ENCODE results near the gene TBCEL. TPM values are rescaled to one million over a fixed set of nuclear protein-coding genes. Genes with fewer than 3 reads are reported as not detected.

TBCEL gene
- polyA plus RNA-seq, 2 donors: 2.0 to 2.2 TPM

DNA sequence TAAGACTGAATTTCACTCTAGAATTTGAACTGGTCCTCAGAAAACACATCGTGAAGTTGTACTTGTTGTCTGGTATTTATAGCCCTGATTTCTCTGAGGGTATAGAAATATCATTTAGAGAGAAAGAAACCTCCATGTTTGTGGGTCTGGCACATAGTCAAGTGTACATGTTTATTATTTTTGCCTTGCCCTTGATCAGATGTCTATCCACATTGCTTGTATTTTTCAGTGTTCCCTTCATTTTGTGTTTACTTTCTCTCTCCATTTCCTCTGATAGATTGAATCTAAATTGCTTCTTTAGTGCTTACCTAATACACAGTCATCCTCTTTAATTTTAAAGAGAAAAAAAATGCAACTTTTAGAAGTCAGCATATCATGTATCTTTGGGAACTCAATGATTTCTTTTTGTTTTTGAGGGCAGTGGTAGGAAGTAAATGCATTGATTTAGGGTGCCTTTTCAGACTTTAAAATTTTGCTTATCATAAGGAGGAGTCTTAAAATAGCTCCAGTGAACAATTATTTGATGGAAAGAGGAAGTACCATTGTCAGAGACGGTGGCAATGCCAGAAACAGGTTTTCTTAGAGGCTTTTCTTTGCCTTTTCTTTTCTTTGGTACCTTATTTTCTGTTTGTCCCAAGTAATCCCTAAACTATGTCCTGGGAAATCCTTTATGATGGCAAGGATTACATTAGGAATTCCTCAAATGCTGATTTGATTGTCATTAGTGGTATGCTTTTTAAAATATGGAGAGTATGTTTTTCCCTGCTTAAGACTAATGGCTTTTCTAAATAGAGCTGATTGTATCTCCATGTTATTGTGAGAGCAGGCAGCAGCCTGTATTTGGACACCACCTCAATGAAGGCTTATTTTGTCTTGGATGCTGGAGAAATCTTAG lies 47.3 kb downstream of the TBCEL start:
- WGBS, 2 donors: 50 to 55% methylated on average over 2 of the region's 2 CpGs
- no peaks in the 10 kb centered on the region for H3K9me3 ChIP-seq (ENCODE audit: control insufficient read depth in 2 of 2, insufficient read depth in 1 of 2, low read depth in 1 of 2, low read length in 1 of 2)
- no peaks in the 10 kb centered on the region for H3K27me3 ChIP-seq (ENCODE audit: control insufficient read depth in 1 of 2, insufficient read depth in 2 of 2, low read length in 2 of 2)
- H3K4me3 ChIP-seq (ENCODE audit: low read depth in 1 of 2, low read length in 2 of 2): no peak overlapping the region
- H3K36me3 ChIP-seq (ENCODE audit: control insufficient read depth in 2 of 2, insufficient read depth in 2 of 2, low read length in 1 of 2): peaks cover 0 to 5% of the 10 kb centered on the region in 2 donors
- H3K4me1 ChIP-seq (ENCODE audit: control insufficient read depth in 2 of 2, insufficient read depth in 2 of 2, low read length in 1 of 2): no peaks in the 10 kb centered on the region
- no peak overlapping the region for H3K27ac ChIP-seq (ENCODE audit: low read depth in 2 of 2, low read length in 1 of 2)

DNA sequence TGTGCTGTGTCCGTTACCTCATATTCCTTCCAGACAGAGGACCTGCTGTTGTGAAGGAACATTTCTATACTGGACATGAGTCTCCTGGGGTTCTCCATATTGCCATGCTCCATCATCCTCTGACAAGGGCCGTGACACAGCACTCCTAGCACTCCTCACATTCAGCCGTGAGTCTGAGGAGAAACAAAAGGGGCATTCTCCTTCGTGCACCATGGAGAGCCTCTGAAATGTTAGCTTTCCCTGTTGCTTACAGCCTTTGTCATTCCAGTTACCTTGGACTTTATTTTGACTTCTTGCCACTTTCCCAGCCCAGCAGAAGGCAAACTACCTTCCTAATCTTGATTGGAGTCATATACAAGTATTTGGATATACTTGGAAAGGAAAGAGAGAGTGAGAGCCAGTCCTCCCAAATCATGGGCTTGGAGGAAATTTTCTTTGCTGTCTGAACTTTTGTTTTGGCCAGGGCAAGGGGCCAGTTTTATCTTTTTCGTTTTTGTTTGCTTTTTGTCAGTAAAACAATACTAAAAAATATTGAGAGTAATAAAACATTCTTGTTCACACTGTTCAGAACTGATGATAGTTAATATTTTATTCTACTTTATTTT lies 48.0 kb downstream of the TBCEL start:
- Histone ChIP-seq H3K4me3 (ENCODE audit: low read depth in 1 of 2, low read length in 2 of 2) (no peak overlapping the region), H3K36me3 (ENCODE audit: control insufficient read depth in 2 of 2, insufficient read depth in 2 of 2, low read length in 1 of 2) (peaks cover 0 to 5% of the 10 kb centered on the region in 2 donors), H3K9me3 (ENCODE audit: control insufficient read depth in 2 of 2, insufficient read depth in 1 of 2, low read depth in 1 of 2, low read length in 1 of 2) (no peaks in the 10 kb centered on the region), H3K27me3 (ENCODE audit: control insufficient read depth in 1 of 2, insufficient read depth in 2 of 2, low read length in 2 of 2) (no peaks in the 10 kb centered on the region), H3K27ac (ENCODE audit: low read depth in 2 of 2, low read length in 1 of 2) (no peak overlapping the region), H3K4me1 (ENCODE audit: control insufficient read depth in 2 of 2, insufficient read depth in 2 of 2, low read length in 1 of 2) (no peaks in the 10 kb centered on the region)
- 62 to 64% methylated on average over 5 of the region's 5 CpGs for WGBS, 2 donors

DNA sequence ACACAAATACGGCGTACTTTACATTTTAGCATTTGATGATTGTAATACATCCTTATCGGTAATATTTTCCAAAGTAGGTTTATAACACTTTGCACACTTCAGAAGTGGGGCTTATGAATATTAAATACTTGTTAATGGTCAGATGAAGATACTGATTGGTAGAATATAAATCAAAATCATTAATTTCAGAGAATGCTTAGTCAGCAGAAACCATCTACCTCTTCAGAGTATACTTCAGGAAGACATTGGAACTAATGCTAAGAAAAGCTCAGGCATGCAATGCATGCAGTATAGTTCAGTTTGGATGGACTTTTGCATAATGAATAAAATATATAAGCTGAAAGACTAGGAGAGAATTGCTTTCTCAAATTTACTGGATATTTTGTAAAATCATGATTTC lies 57.4 kb downstream of the TBCEL start:
- Histone ChIP-seq H3K27ac (ENCODE audit: low read depth in 2 of 2, low read length in 1 of 2) (no peak overlapping the region), H3K27me3 (ENCODE audit: control insufficient read depth in 1 of 2, insufficient read depth in 2 of 2, low read length in 2 of 2) (no peaks in the 10 kb centered on the region), H3K36me3 (ENCODE audit: control insufficient read depth in 2 of 2, insufficient read depth in 2 of 2, low read length in 1 of 2) (no peaks in the 10 kb centered on the region), H3K4me1 (ENCODE audit: control insufficient read depth in 2 of 2, insufficient read depth in 2 of 2, low read length in 1 of 2) (no peaks in the 10 kb centered on the region), H3K9me3 (ENCODE audit: control insufficient read depth in 2 of 2, insufficient read depth in 1 of 2, low read depth in 1 of 2, low read length in 1 of 2) (no peaks in the 10 kb centered on the region), H3K4me3 (ENCODE audit: low read depth in 1 of 2, low read length in 2 of 2) (no peak overlapping the region)
- 97 to 98% methylated on average over 3 of the region's 3 CpGs for WGBS, 2 donors

DNA sequence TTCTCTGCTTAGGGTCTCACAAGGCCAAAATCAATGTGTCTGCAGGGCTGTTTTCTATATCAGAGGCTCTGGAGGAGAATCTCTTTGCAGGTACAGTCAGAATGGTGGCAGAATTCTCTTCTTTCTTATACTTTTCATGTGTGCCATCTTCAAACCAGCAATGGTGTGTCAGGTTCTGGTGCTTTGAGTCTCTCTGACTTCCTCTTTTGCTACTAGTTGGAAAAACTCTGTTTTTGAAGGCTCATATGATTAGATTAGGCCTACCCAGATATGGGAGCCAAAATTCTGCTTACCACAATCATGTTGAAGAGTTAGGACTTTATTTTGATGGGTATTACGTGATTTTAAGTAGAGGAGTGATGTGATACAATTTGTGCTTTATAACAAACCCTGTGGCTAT lies 58.3 kb downstream of the TBCEL start:
- H3K36me3 ChIP-seq (ENCODE audit: control insufficient read depth in 2 of 2, insufficient read depth in 2 of 2, low read length in 1 of 2): peaks cover 0 to 1% of the 10 kb centered on the region in 2 donors
- 90 to 96% methylated on average over 1 of the region's 1 CpG for WGBS, 2 donors
- no peaks in the 10 kb centered on the region for H3K9me3 ChIP-seq (ENCODE audit: control insufficient read depth in 2 of 2, insufficient read depth in 1 of 2, low read depth in 1 of 2, low read length in 1 of 2)
- no peak overlapping the region for H3K4me3 ChIP-seq (ENCODE audit: low read depth in 1 of 2, low read length in 2 of 2)
- no peaks in the 10 kb centered on the region for H3K27me3 ChIP-seq (ENCODE audit: control insufficient read depth in 1 of 2, insufficient read depth in 2 of 2, low read length in 2 of 2)
- H3K27ac ChIP-seq (ENCODE audit: low read depth in 2 of 2, low read length in 1 of 2): no peak overlapping the region
- no peaks in the 10 kb centered on the region for H3K4me1 ChIP-seq (ENCODE audit: control insufficient read depth in 2 of 2, insufficient read depth in 2 of 2, low read length in 1 of 2)

DNA sequence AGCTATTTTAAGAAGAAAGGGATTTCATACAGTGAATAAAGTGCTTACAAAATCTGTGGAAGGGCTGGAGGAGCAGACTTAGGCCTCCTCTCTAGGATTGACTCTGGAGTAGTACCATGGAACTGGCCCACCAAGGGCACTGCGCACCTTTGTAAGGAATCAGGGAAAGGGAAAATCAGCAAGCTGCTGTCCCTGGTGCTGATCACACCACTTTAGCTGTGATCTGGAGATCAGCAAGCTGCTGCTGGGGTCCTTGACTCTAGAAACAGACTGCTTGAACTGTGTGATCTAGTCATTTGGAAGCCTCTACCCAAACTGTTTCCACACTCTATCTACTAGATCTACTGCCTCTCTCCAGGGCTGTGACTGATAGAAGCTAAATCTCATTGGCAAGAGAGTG lies 58.8 kb downstream of the TBCEL start:
- H3K4me1 ChIP-seq (ENCODE audit: control insufficient read depth in 2 of 2, insufficient read depth in 2 of 2, low read length in 1 of 2): no peaks in the 10 kb centered on the region
- WGBS, 2 donors: 94 to 100% methylated on average over 1 of the region's 1 CpG
- H3K36me3 ChIP-seq (ENCODE audit: control insufficient read depth in 2 of 2, insufficient read depth in 2 of 2, low read length in 1 of 2): peaks cover 0 to 3% of the 10 kb centered on the region in 2 donors
- no peaks in the 10 kb centered on the region for H3K9me3 ChIP-seq (ENCODE audit: control insufficient read depth in 2 of 2, insufficient read depth in 1 of 2, low read depth in 1 of 2, low read length in 1 of 2)
- H3K27me3 ChIP-seq (ENCODE audit: control insufficient read depth in 1 of 2, insufficient read depth in 2 of 2, low read length in 2 of 2): no peaks in the 10 kb centered on the region
- no peak overlapping the region for H3K27ac ChIP-seq (ENCODE audit: low read depth in 2 of 2, low read length in 1 of 2)
- H3K4me3 ChIP-seq (ENCODE audit: low read depth in 1 of 2, low read length in 2 of 2): no peak overlapping the region

DNA sequence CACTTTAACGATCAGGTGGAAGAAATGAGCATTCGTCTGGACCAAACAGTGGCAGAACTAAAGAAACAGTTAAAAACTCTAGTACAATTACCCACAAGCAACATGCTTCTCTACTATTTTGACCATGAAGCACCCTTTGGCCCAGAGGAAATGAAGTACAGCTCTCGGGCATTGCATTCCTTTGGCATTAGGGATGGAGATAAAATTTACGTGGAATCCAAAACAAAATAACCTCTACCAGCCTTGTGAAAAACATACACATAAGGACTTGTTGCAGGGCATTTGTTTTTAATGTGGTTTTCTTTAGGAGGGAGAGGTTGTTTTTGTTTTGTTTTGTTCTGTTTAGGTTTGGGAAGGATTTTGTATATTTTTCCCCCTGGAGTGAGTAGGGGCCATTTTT lies 63.0 kb downstream of the TBCEL start:
- Histone ChIP-seq H3K9me3 (ENCODE audit: control insufficient read depth in 2 of 2, insufficient read depth in 1 of 2, low read depth in 1 of 2, low read length in 1 of 2) (no peaks in the 10 kb centered on the region), H3K27me3 (ENCODE audit: control insufficient read depth in 1 of 2, insufficient read depth in 2 of 2, low read length in 2 of 2) (no peaks in the 10 kb centered on the region), H3K4me1 (ENCODE audit: control insufficient read depth in 2 of 2, insufficient read depth in 2 of 2, low read length in 1 of 2) (no peaks in the 10 kb centered on the region), H3K4me3 (ENCODE audit: low read depth in 1 of 2, low read length in 2 of 2) (no peak overlapping the region), H3K36me3 (ENCODE audit: control insufficient read depth in 2 of 2, insufficient read depth in 2 of 2, low read length in 1 of 2) (peaks cover 0 to 3% of the 10 kb centered on the region in 2 donors), H3K27ac (ENCODE audit: low read depth in 2 of 2, low read length in 1 of 2) (no peak overlapping the region)
- WGBS, 2 donors: 90 to 93% methylated on average over 4 of the region's 4 CpGs

DNA sequence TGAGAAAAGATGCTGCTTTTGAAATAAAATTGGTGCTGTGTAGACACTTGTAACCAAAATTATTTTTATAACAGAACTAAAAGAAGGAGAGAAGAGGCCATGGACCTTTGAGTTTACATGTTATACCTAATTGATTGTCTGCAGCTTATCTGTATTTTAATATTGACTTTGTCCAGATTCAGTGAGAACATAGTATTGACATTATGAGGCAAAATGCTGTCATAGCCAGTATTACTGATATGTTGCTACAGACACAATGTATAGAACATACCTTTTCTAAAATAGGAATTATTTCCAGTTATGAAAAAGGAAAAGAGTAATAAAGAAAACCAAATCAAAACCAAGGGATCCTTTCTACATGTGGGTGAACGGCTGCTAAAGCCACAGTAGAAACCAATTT lies 65.7 kb downstream of the TBCEL start:
- Histone ChIP-seq H3K27me3 (ENCODE audit: control insufficient read depth in 1 of 2, insufficient read depth in 2 of 2, low read length in 2 of 2) (no peaks in the 10 kb centered on the region), H3K4me1 (ENCODE audit: control insufficient read depth in 2 of 2, insufficient read depth in 2 of 2, low read length in 1 of 2) (no peaks in the 10 kb centered on the region), H3K27ac (ENCODE audit: low read depth in 2 of 2, low read length in 1 of 2) (no peak overlapping the region), H3K9me3 (ENCODE audit: control insufficient read depth in 2 of 2, insufficient read depth in 1 of 2, low read depth in 1 of 2, low read length in 1 of 2) (no peaks in the 10 kb centered on the region), H3K4me3 (ENCODE audit: low read depth in 1 of 2, low read length in 2 of 2) (no peak overlapping the region), H3K36me3 (ENCODE audit: control insufficient read depth in 2 of 2, insufficient read depth in 2 of 2, low read length in 1 of 2) (peaks cover 0 to 3% of the 10 kb centered on the region in 2 donors)
- WGBS, 2 donors: 97 to 100% methylated on average over 1 of the region's 1 CpG

DNA sequence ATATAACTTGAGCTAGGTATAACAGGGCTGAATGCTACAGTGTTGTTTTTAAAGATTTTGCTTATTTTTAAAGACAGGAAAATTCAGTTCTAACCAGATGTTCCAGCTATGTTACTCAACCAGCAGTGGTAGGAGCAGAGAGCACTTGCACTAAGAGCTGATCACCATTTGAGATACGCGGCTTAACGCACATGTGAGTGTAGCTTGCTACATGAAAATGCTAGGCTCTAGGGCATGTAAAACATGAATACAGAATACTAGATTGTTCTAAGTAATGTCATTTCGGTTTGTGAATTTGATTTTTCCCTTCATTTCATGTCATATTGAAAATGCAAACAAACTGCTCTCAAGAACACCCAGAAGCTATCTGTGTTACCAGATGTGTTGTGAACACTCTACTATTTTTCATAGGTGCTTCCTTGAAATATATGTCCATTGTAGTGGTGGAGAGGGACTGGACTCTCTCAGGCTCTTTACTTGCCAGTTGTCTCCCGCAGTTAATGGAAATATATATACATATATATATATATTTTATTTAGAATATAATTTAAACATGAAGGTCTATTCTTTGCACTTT lies 66.3 kb downstream of the TBCEL start:
- Histone ChIP-seq H3K9me3 (ENCODE audit: control insufficient read depth in 2 of 2, insufficient read depth in 1 of 2, low read depth in 1 of 2, low read length in 1 of 2) (no peaks in the 10 kb centered on the region), H3K27ac (ENCODE audit: low read depth in 2 of 2, low read length in 1 of 2) (no peak overlapping the region), H3K27me3 (ENCODE audit: control insufficient read depth in 1 of 2, insufficient read depth in 2 of 2, low read length in 2 of 2) (no peaks in the 10 kb centered on the region), H3K4me1 (ENCODE audit: control insufficient read depth in 2 of 2, insufficient read depth in 2 of 2, low read length in 1 of 2) (no peaks in the 10 kb centered on the region), H3K4me3 (ENCODE audit: low read depth in 1 of 2, low read length in 2 of 2) (no peak overlapping the region), H3K36me3 (ENCODE audit: control insufficient read depth in 2 of 2, insufficient read depth in 2 of 2, low read length in 1 of 2) (peaks cover 0 to 3% of the 10 kb centered on the region in 2 donors)
- WGBS, 2 donors: 95 to 96% methylated on average over 5 of the region's 5 CpGs

DNA sequence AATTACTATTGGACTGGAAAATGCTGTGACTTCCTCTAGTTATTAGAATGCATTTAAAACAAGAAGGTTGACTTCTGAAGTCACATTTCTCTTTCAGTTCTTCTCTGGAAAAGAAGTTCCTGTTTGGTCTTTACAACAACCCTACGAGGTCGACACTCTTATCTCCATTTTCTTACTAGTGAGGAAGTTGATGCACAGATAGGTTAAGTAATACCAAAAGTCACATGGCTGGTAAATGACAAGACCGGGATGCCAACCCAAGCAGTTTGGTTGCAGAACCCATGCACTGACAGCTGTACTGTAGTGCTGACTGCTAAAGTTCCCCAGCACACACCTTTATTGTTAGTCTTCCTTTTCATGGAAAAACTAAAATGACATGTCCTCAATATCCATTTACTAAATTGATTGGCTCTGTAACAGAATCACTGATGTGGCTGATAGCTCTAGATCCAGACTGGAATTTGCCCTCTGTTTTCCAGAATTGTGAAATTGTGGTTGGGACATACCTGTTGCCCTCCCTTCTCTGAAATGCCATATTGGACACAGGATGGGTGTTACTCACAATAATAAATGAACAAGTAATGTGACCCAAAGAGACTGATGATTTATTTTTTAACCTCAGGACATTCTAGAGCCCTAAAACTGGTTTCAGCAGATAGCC lies 67.7 kb downstream of the TBCEL start:
- Histone ChIP-seq H3K9me3 (ENCODE audit: control insufficient read depth in 2 of 2, insufficient read depth in 1 of 2, low read depth in 1 of 2, low read length in 1 of 2) (no peaks in the 10 kb centered on the region), H3K27ac (ENCODE audit: low read depth in 2 of 2, low read length in 1 of 2) (no peak overlapping the region), H3K4me3 (ENCODE audit: low read depth in 1 of 2, low read length in 2 of 2) (no peak overlapping the region), H3K27me3 (ENCODE audit: control insufficient read depth in 1 of 2, insufficient read depth in 2 of 2, low read length in 2 of 2) (no peaks in the 10 kb centered on the region), H3K4me1 (ENCODE audit: control insufficient read depth in 2 of 2, insufficient read depth in 2 of 2, low read length in 1 of 2) (no peaks in the 10 kb centered on the region), H3K36me3 (ENCODE audit: control insufficient read depth in 2 of 2, insufficient read depth in 2 of 2, low read length in 1 of 2) (peaks cover 0 to 3% of the 10 kb centered on the region in 2 donors)
- WGBS, 2 donors: 76 to 85% methylated on average over 3 of the region's 3 CpGs
